Neutrophil (primary cell): ENCODE measurements around the gene SMARCD1.

Source experiments
- H3K27ac ChIP-seq: fragments of 200-600 bp; sonication (generic); 2 replicates; pipeline ENCODE4 v1.5.1; 2016; ENCODE audit warnings: mild to moderate bottlenecking, moderate library complexity
- H3K27me3 ChIP-seq: fragments of 200-600 bp; sonication (generic); 2 replicates; pipeline ENCODE4 v1.6.0; 2016; ENCODE audit warnings: mild to moderate bottlenecking
- H3K36me3 ChIP-seq: fragments of 200-600 bp; sonication (generic); 2 replicates; pipeline ENCODE4 v1.5.1; 2017
- H3K4me1 ChIP-seq, 2 experiments: fragments of 200-600 bp in 1 of 2; sonication (generic) in 1 of 2; 1 replicate in 1 of 2; 2 replicates in 1 of 2; pipeline versions ENCODE4 v1.5.1 to v1.6.1; 2013 to 2016; ENCODE audit warnings: low read depth in 1 of 2, low read length in 1 of 2, mild to moderate bottlenecking in 1 of 2, moderate library complexity in 1 of 2; ENCODE audit not compliant: control insufficient read depth in 1 of 2, insufficient read depth in 1 of 2
- H3K4me3 ChIP-seq, 2 experiments: fragments of 200-600 bp in 1 of 2; sonication (generic) in 1 of 2; 1 replicate in 1 of 2; 2 replicates in 1 of 2; pipeline ENCODE4 v1.5.1; 2013 to 2016; ENCODE audit warnings: low read depth in 1 of 2, low read length in 1 of 2, mild to moderate bottlenecking in 1 of 2, moderate library complexity in 1 of 2
- H3K9me3 ChIP-seq: fragments of 200-600 bp; sonication (generic); 2 replicates; pipeline ENCODE4 v1.5.1; 2016
- TF ChIP-seq, protein P1 (sequence below): fragments of 200-600 bp; sonication (generic); IDR thresholded peaks from 2 replicates; pipeline ENCODE4 v1.5.1; 2016; ENCODE audit warnings: antibody characterized with exemption

SMARCD1 gene

DNA sequence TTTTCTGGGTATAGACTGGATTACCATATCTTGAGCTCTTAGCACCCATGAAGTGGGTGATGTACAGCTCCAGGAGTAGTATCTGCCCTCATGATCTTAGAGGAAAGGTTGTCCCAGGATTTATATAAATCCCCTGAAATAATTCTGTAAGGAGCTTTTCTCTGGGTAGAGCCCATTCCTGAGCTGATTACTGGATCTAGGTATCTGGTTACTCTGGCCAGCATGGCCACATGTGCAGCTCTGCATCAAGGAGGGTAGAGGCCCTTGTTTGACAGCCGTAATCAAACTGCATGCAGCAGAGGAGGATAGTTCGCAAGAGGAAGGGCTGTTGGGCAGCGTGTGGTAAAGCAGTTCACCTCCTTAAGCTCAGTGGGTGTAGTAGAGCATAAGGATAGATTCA, 35.4 kb downstream of the SMARCD1 start:
- peaks cover 54% of the 10 kb centered on the region for H3K36me3 ChIP-seq
- no peak overlapping the region for H3K27ac ChIP-seq
- H3K4me3 ChIP-seq: no peak overlapping the region
- no peaks in the 10 kb centered on the region for H3K4me1 ChIP-seq
- H3K9me3 ChIP-seq: no peaks in the 10 kb centered on the region
- no peaks in the 10 kb centered on the region for H3K27me3 ChIP-seq
- TF ChIP-seq, protein P1, sequence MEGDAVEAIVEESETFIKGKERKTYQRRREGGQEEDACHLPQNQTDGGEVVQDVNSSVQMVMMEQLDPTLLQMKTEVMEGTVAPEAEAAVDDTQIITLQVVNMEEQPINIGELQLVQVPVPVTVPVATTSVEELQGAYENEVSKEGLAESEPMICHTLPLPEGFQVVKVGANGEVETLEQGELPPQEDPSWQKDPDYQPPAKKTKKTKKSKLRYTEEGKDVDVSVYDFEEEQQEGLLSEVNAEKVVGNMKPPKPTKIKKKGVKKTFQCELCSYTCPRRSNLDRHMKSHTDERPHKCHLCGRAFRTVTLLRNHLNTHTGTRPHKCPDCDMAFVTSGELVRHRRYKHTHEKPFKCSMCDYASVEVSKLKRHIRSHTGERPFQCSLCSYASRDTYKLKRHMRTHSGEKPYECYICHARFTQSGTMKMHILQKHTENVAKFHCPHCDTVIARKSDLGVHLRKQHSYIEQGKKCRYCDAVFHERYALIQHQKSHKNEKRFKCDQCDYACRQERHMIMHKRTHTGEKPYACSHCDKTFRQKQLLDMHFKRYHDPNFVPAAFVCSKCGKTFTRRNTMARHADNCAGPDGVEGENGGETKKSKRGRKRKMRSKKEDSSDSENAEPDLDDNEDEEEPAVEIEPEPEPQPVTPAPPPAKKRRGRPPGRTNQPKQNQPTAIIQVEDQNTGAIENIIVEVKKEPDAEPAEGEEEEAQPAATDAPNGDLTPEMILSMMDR: no peak

DNA sequence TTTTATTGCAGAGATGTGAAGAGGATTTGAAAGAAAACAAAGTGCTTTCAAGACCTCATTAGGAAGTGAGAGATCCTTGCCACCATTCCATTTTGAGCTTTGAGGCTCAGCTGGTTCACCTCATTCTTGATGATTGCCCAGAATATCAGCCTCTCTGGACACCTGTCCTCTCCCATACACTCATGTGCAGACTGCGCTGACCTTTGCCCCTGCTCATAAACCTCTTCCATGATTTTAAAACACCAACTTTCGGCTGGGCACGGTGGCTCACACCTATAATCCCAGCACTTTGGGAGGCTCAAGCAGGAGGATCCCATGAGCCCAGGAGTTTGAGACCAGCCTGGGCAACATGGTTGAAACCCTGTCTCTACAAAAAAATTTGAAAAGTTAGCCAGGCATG, 35.8 kb downstream of the SMARCD1 start:
- TF ChIP-seq, protein P1: no peak
- H3K9me3 ChIP-seq: no peaks in the 10 kb centered on the region
- H3K36me3 ChIP-seq: peaks cover 54% of the 10 kb centered on the region
- H3K4me1 ChIP-seq: no peaks in the 10 kb centered on the region
- H3K27me3 ChIP-seq: no peaks in the 10 kb centered on the region
- no peak overlapping the region for H3K27ac ChIP-seq
- H3K4me3 ChIP-seq: no peak overlapping the region

DNA sequence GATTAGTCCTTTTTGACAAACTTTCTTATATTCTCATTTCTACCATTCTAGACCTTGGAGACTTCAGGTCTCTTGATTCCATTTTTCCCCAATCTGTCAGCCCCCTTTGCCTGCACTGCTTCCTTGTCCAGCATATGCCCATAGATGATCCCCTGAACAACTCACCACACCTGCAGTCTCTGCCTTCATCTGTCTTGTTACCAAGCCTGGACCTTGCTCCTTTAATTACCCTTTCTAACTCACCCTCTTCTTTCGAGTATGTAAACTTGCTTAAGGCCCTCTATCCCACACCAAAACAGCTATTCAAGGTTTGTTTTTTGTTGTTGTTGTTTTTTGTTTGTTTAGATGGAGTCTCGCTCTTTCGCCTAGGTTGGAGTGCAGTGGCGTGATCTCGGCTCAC, 36.5 kb downstream of the SMARCD1 start:
- Histone ChIP-seq H3K4me1 (no peaks in the 10 kb centered on the region), H3K4me3 (no peak overlapping the region), H3K27ac (no peak overlapping the region), H3K9me3 (no peaks in the 10 kb centered on the region), H3K36me3 (peaks cover 50% of the 10 kb centered on the region), H3K27me3 (no peaks in the 10 kb centered on the region)
- TF ChIP-seq, protein P1: no peak

DNA sequence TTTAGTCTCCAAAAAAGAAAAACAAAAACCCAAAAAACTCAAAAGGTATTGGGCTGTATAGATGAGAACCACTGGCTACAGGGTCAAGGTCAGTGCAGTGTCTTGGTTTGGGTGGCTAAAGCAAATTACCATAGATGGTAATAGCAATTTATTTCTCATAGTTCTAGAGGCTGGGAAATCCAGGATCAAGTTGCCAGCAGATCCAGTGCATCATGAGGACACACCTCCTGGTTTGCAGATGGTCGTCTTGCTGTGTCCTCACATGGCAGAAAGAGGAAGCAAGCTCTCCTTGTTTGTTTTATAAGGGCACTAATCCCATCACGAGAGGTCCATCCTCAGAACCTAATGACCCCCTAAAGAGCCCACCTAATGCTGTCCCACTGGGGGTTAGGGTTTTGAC, 38.1 kb downstream of the SMARCD1 start:
- no peak overlapping the region for H3K27ac ChIP-seq
- no peaks in the 10 kb centered on the region for H3K9me3 ChIP-seq
- peaks cover 61% of the 10 kb centered on the region for H3K36me3 ChIP-seq
- TF ChIP-seq, protein P1: no peak
- no peak overlapping the region for H3K4me3 ChIP-seq
- H3K27me3 ChIP-seq: no peaks in the 10 kb centered on the region
- no peaks in the 10 kb centered on the region for H3K4me1 ChIP-seq

DNA sequence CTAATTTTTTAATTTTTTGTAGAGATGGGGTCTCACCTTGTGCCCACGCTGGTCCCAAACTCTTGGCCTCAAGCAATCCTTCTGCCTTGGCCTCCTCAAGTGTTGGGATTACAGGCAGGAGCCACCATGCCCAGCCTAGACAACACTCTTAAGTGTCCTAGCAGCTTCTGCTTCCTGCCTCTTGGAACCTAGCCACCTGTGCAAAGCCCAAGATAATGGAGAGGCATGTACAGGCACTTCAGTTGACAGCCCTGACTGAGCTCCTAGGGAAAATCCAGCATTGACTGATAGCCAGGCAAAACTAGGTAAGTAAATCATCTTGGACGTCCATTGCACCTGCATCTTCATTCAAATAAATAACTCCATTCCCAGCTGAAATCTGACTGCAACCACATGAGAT, 42.4 kb downstream of the SMARCD1 start:
- Histone ChIP-seq H3K27ac (no peak overlapping the region), H3K4me3 (no peak overlapping the region), H3K4me1 (no peaks in the 10 kb centered on the region), H3K36me3 (peaks cover 61% of the 10 kb centered on the region), H3K27me3 (no peaks in the 10 kb centered on the region), H3K9me3 (no peaks in the 10 kb centered on the region)
- TF ChIP-seq, protein P1: no peak

DNA sequence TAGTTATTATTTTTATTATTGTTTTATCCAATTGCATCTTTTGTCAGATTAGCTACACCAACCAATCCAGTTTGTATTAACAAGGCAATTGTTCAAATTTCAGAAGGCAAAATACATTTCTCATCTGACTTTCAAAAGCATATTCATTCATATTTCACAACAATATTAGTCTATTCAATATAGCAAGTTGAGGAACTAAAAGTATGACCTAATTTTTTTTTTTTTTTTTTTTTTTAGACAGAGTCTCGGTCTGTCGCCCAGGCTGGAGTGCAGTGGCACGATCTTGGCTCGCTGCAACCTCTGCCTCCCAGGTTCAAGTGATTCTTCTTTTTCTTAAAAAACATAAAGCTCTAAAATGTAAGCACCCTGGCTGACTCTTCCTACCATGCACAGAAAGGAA, 44.1 kb downstream of the SMARCD1 start:
- H3K9me3 ChIP-seq: no peaks in the 10 kb centered on the region
- H3K4me1 ChIP-seq: no peaks in the 10 kb centered on the region
- no peak overlapping the region for H3K4me3 ChIP-seq
- no peak overlapping the region for H3K27ac ChIP-seq
- H3K27me3 ChIP-seq: no peaks in the 10 kb centered on the region
- TF ChIP-seq, protein P1: no peak
- H3K36me3 ChIP-seq: peaks cover 72% of the 10 kb centered on the region
